Activated naive CD4-positive, alpha-beta T cell (primary cell): ENCODE data around the gene MYCBPAP.

ENCODE experiments used
- DNase-seq, 4 experiments: peaks; one replicate each; lab custom pipeline; 2025; lab: John Stamatoyannopoulos, UW

MYCBPAP gene

GRCh38 chr17:50558091-50558490 lies 49.9 kb downstream of the MYCBPAP start:
- no peak for DNase-seq

DNA sequence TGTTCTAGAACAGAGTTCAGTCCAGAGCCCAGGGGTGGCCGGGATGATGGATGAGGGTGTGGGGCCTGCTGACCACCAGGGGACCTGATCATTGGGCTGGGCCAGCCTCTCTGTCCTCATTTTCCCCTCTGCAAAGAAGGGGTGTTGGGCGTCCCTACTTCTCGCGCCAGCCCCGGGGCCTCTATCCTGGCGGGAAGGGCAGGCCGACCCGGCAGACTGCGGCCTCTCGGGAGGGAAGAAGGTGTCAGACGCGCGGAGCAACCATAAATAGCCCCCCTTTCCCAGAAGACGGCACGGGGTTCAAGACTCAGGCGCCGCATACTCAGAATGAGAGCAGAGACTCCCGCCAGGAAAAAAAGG lies 50.3 kb downstream of the MYCBPAP start:
- no peak for DNase-seq

GRCh38 chr17:50558941-50559614 lies 50.8 kb downstream of the MYCBPAP start:
- peak in 1 of 4 experiments; percentile 17 for DNase-seq

GRCh38 chr17:50559674-50560184 lies 51.5 kb downstream of the MYCBPAP start:
- DNase-seq: no peak

- DNase-seq: peak; percentile 52 to 77 (median 64)
Observed at GRCh38 chr17:50560185-50560824, 52.1 kb downstream of the MYCBPAP start, which contains the start of gene CACNA1G. TSS of gene CACNA1G (plus strand) at chr17:50560715. CDS start at chr17:50561460, 745 bp downstream.

- no peak for DNase-seq
Observed at GRCh38 chr17:50560931-50561745, 52.9 kb downstream of the MYCBPAP start.

DNA sequence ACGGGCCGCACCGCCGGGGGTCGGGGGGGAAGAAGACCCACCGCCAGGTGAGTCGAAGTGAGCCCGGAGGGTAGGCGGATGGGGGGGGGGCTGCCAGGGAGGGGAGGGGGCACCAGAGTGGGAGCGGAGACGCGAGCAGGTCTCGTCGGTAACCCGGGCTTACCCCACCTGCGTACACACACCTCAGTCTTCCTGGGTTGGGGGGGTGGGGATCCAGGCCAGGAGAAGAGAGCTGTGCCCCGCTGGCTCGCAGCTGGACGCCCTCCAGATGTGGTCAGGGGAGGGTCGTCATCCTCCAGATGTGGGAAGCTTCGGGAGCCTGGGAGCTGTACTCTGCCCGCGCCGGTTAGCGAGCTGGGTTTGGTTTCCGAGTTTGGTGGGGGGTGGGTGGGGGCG lies 53.5 kb downstream of the MYCBPAP start:
- peak in 1 of 4 experiments; percentile 10 for DNase-seq

- DNase-seq: no peak
Observed at GRCh38 chr17:50562242-50563091, 54.2 kb downstream of the MYCBPAP start.

- DNase-seq: peak in 1 of 4 experiments; percentile 8
Observed at GRCh38 chr17:50563092-50563511, 54.9 kb downstream of the MYCBPAP start.

- no peak for DNase-seq
Observed at GRCh38 chr17:50564916-50565315, 56.7 kb downstream of the MYCBPAP start.

DNA sequence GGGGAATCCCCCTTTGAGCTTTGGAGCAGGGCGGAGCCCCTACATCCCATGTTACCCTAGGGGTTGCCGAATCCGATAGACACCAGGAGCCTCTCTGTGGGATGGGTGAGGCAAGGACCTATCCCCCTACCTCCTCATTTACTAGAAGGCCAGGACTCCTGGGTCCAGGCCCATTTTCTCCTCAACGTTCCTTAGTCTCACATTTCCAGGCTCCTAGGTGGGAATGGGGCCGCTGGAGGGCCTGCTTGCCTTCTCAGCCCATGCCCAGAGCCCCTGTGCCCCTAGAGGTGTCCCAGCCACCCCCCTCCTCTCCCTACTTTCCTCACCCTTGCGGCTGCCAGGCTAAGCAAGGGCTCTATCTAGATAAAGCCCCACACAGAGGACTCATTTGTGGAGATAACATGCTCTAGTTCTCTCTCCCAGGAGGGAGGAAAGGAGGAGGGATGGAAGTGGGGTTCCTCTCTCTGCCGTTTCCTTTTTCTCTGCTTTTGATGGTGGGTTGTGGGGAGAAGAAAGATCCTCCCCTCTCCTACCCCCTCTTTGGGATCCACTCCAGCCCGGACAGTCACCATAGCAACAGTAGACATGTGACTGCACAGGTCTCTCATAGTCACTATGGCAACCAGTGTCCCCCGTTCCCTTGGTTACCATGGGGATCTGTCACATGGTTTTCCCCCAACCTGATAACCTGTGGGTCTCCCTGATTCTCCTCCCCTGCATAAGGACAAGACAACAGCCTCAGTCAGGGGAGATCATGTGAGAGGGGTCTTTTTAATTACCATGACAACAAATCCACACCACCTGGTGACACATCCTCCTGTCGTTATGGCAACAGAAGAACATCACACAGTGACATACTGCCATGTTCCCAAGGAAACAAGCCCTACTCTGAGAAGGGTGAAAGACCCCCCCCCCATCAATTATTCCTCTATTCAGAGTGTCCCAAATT lies 57.4 kb downstream of the MYCBPAP start:
- DNase-seq: no peak

DNA sequence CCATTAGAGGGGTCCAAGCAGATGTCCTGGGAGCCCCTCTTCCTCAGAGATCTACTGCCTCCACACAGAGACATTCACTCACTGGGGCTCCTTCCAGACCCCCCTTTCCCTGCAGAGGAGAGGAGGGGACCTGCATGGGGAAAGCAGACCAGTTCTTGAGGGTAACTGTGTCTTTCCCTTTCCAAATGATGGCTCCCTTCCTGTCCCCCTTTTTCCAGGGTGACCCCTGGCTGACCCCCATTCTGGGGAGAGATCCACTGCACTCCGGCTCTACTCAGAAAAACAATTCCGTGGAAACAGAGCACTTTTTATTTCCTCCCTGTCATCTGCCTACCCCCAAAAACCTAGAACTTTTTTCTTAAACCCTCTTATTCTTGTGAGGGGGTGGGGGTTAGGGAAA lies 58.6 kb downstream of the MYCBPAP start:
- DNase-seq: no peak

GRCh38 chr17:50568659-50569058 lies 60.4 kb downstream of the MYCBPAP start:
- DNase-seq: no peak

DNA sequence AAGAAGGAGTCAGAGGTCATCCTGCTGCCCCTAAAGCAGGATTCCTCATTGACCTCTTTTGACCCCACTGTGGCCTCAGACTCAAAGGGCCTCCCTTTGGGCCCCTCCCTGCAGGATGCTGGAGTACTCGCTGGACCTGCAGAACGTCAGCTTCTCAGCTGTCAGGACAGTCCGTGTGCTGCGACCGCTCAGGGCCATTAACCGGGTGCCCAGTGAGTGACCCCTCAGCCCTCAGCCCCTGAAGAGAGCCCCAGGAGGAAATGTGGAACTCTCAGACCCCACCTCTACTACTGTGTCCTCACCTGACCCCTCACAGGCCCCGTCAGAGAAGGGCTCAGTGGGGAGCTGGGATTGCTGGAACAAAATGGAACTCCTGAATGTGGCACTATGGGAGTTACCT lies 61.4 kb downstream of the MYCBPAP start:
- DNase-seq: no peak

- no peak for DNase-seq
Observed at GRCh38 chr17:50570032-50570431, 61.8 kb downstream of the MYCBPAP start.

- DNase-seq: no peak
Observed at GRCh38 chr17:50570528-50570927, 62.3 kb downstream of the MYCBPAP start.

DNA sequence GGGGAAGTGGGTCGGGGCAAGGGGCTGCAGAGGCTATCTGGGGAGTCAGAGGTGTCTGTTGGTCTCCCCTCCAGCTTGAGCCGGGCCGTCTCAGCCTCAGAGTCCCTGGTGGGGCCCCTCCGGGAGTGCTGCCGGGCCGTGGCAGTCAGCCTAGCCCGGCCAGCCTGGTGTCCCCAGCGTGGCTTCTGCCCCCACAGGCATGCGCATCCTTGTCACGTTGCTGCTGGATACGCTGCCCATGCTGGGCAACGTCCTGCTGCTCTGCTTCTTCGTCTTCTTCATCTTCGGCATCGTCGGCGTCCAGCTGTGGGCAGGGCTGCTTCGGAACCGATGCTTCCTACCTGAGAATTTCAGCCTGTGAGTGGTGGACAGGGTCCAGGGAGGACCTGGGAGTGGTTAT lies 63.4 kb downstream of the MYCBPAP start:
- DNase-seq: no peak

DNA sequence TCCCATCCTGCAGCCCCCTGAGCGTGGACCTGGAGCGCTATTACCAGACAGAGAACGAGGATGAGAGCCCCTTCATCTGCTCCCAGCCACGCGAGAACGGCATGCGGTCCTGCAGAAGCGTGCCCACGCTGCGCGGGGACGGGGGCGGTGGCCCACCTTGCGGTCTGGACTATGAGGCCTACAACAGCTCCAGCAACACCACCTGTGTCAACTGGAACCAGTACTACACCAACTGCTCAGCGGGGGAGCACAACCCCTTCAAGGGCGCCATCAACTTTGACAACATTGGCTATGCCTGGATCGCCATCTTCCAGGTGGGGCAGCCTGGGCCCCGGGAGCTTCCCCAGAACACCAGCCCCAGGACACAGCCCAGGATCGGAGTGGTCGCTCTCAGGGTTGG lies 64.3 kb downstream of the MYCBPAP start:
- DNase-seq: no peak

DNA sequence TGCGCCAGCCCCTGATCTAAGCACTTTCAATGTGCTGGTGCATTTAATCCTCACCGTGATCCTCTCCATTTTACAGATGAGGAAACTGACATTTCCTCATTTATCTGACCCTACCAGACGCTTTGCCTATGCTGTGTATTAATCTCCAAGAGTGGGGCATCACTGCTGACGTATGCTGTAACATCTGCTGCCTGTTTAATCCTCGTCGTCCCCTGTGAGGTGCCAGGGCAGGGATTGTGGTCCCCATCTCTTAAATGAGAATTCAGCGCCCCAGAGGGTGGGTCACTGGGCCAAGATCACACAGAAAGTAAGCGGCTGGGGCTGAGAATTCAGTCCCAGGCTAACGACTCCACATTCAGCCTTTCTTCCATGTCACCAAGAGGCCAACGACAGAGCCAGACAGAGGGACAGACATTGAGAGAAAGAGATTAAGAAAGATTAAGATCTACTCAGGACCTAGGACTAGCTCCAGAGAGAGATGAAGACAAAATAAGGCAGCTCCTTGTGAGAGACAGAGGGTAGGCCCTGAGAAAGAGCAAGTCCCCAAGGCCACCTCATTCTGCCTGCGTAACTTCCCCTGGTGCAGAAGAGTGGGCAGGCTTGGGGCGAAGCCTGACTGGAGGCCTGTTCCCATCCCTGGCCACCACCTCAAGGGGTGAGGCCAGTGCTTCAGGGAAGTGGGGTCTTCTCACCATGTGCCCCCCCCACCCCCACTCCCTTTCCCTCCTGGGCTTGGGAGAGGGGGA lies 65.8 kb downstream of the MYCBPAP start:
- DNase-seq: no peak
